Stimulated activated naive B cell treated with anti-CD40 and anti-IgM and Interleukin-4, amounts not matched to agents 10 μg/mL and 1 μg/mL and 100 μg/mL, for 72 hours (primary cell): ENCODE data around the gene ZNF205.
"Not testable (repeated sequence)": the region's sequence is repeated elsewhere in the genome, so short reads cannot be mapped to it uniquely, and the experiment has no call there.

Experiments
- ATAC-seq, 2 donors: fragments of 150-1000 bp; cut with Tn5 transposase; replicated peaks; 2 replicates each; pipeline ENCODE4 v1.10.0; 2021; ENCODE audit warnings: moderate library complexity in 1 of 2
- DNase-seq: peaks from one replicate; pipeline ENCODE4 v3.0.0; 2021
- H3K27ac Mint-ChIP-seq: one replicate; pipeline ENCODE4 v1.8.0; 2022; ENCODE audit warnings: mild to moderate bottlenecking, mixed read lengths
- H3K27me3 Mint-ChIP-seq, 2 donors: one replicate each; pipeline ENCODE4 v1.8.0; 2022; ENCODE audit warnings: mixed read lengths in 2 of 2
- H3K36me3 Mint-ChIP-seq, 2 donors: one replicate each; pipeline ENCODE4 v1.8.0; 2022; ENCODE audit warnings: mixed read lengths in 2 of 2, mild to moderate bottlenecking in 1 of 2
- H3K4me1 Mint-ChIP-seq, 2 donors: one replicate each; pipeline ENCODE4 v1.8.0; 2022; ENCODE audit warnings: mixed read lengths in 2 of 2, mild to moderate bottlenecking in 1 of 2
- H3K4me3 Mint-ChIP-seq, 2 donors: one replicate each; pipeline ENCODE4 v1.8.0; 2022; ENCODE audit warnings: mild to moderate bottlenecking in 2 of 2, mixed read lengths in 2 of 2, moderate library complexity in 1 of 2
- H3K9me3 Mint-ChIP-seq, 2 donors: one replicate each; pipeline ENCODE4 v1.8.0; 2022; ENCODE audit warnings: mixed read lengths in 2 of 2, mild to moderate bottlenecking in 1 of 2

Gene ZNF205

DNA sequence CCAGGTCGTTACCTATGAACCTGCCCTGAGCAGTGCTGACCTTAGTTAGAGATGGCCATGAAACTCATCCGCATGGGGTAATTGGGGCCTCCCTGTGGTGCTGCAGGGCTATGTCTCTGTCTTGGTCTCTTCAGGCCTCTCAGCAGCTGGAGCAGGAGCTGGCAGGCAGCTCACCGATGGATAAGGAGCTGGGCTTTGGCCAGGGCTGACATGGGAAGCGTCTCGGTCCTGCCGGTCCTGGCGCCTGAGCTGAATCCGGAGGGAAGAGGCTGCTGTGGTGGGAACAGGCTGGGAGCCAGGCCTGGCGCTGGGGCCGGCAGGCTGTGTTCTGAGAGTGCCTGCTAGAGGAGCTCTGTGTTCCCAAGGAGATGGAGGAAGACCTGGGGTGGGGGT, 36.9 kb upstream of the ZNF205 start:
- ATAC-seq (peak; percentile 22 to 40), DNase-seq (no peak)
- Mint-ChIP-seq H3K27ac (peak overlapping the region; percentile 43), H3K9me3 (no peaks in the 10 kb centered on the region), H3K4me3 (no peak overlapping the region), H3K36me3 (no peaks in the 10 kb centered on the region), H3K27me3 (peaks cover 8 to 9% of the 10 kb centered on the region in 2 donors), H3K4me1 (peaks cover 24 to 42% of the 10 kb centered on the region in 2 donors)

DNA sequence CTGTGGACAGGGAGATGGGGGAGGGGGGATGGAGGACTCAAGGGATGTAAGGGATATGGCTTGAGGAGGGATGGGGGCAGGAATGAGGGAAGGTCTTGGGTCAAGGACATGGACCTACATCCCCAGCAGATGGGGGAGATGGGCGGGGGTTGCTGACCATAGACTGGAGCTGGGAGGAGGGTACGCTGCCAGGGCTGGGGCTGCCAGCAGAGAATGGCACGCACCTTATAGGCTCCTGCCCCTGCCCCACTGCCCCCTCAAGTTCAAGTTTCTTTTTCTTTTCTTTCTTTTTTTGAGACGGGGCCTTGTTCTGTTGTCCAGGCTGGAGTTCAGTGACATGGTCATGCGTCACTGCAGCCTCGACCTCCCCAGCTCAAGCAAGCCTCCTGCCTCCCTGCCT, 36.4 kb upstream of the ZNF205 start:
- H3K9me3 Mint-ChIP-seq, DNase-seq, H3K27me3 Mint-ChIP-seq, ATAC-seq, H3K36me3 Mint-ChIP-seq, H3K27ac Mint-ChIP-seq, H3K4me3 Mint-ChIP-seq: not testable (repeated sequence)
- H3K4me1 Mint-ChIP-seq: peaks cover 24 to 42% of the 10 kb centered on the region in 2 donors

DNA sequence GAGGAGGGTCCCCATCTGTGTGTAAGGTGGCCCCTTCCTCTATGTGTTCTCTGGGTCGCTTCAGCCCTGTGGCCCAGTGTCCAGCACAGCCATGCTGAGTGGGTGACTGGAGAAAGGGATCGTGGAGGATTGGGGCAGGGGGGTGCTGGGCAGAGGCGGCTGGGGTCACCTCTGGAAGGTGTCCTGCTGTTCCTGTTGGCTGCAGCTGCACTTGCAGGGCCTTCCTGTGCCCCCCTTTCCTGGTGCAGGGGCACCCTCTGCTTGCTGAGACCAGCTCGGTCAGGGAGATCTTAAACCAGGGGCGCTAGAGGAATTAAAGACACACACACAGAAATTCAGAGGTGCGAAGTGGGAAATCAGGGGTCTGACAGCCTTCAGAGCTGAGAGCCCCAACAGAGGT, 35.8 kb upstream of the ZNF205 start:
- Mint-ChIP-seq H3K4me3 (no peak overlapping the region), H3K4me1 (peaks cover 24 to 41% of the 10 kb centered on the region in 2 donors), H3K27ac (no peak overlapping the region), H3K27me3 (peaks cover 8 to 9% of the 10 kb centered on the region in 2 donors), H3K9me3 (no peaks in the 10 kb centered on the region), H3K36me3 (no peaks in the 10 kb centered on the region)
- DNase-seq (no peak), ATAC-seq (no peak)

DNA sequence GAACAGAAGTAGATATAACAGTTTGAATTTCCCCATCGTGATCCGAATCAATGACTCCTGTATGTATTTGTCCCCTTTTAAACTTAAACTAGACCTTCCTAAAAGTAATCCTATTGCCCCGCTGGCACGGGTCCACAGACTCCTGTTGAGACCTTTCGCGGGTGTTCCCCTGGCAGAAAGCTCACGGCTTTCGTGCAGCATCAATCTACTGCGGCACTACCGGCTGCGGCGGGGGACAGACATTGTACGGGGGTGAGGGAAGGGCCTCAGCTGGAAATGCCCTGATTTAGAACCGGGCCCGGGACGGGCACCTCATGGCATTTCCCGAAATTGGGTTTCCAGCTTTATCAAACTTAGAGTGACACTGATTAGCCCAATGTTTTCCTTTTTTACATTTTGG, 32.4 kb upstream of the ZNF205 start:
- peaks cover 8 to 13% of the 10 kb centered on the region in 2 donors for H3K4me1 Mint-ChIP-seq
- no peaks in the 10 kb centered on the region for H3K9me3 Mint-ChIP-seq
- H3K4me3 Mint-ChIP-seq: no peak overlapping the region
- H3K36me3 Mint-ChIP-seq: no peaks in the 10 kb centered on the region
- H3K27ac Mint-ChIP-seq: no peak overlapping the region
- no peak for ATAC-seq
- no peak for DNase-seq
- no peaks in the 10 kb centered on the region for H3K27me3 Mint-ChIP-seq

DNA sequence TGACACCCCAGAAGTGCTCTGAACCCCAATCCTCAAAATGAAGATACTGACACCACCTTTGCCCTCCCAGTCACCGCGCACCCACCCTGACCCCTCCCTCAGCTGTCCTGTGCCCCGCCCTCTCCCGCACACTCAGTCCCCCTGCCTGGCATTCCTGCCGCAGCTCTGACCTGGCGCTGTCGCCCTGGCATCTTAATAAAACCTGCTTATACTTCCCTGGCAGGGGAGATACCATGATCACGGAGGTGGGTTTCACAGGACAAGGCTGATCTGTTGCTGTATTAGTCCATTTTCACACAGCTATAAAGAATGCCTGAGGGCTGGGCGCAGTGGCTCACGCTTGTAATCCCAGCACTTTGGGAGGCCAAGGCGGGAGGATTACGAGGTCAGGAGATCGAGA, 30.4 kb upstream of the ZNF205 start:
- not testable (repeated sequence) for H3K9me3 Mint-ChIP-seq, H3K36me3 Mint-ChIP-seq, H3K4me1 Mint-ChIP-seq, H3K27me3 Mint-ChIP-seq, H3K27ac Mint-ChIP-seq, ATAC-seq, H3K4me3 Mint-ChIP-seq, DNase-seq

DNA sequence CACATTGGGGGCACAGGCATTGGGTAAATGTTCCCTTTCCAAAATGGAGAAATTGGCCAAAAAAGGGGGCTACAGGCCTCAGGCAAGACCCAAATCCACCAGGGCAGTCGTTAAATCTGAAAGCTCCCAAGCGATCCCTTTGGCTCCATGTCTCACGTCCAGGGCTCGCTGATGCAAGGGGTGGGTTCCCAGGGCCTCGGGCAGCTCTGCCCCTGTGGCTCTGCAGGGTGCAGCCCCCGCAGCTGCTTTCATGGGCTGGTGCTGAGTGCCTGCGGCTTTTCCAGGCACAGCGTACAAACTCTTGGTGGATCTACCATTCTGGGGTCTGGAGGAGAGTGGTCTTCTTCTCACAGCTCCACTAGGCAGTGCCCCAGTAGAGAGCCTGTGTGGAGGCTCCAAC, 29.0 kb upstream of the ZNF205 start:
- not testable (repeated sequence) for ATAC-seq, H3K4me3 Mint-ChIP-seq, DNase-seq, H3K4me1 Mint-ChIP-seq, H3K36me3 Mint-ChIP-seq, H3K9me3 Mint-ChIP-seq, H3K27ac Mint-ChIP-seq
- peaks cover 11 to 12% of the 10 kb centered on the region in 2 donors for H3K27me3 Mint-ChIP-seq

DNA sequence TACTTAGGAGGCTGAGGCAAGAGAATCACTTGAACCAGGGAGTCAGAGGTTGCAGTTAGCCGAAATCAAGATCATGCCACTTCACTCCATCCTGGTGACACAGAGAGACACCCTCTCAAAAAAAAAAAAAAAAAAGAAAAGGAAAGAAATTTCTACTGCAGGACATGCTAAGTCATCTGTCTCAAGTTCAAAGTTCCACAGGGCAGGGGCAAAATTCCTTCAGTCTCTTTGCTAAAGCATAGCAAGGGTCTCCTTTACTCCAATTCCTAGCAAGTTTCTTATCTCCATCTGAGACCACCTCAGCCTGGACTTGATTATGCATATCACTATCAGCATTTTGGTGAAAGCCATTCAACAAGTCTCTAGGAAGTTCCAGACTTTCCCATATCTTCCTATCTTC, 27.9 kb upstream of the ZNF205 start:
- H3K27ac Mint-ChIP-seq: no peak overlapping the region
- H3K4me1 Mint-ChIP-seq: peaks cover 3 to 8% of the 10 kb centered on the region in 2 donors
- DNase-seq: no peak
- no peaks in the 10 kb centered on the region for H3K9me3 Mint-ChIP-seq
- H3K36me3 Mint-ChIP-seq: no peaks in the 10 kb centered on the region
- no peak overlapping the region for H3K4me3 Mint-ChIP-seq
- no peak for ATAC-seq
- peaks cover 15 to 18% of the 10 kb centered on the region in 2 donors for H3K27me3 Mint-ChIP-seq

DNA sequence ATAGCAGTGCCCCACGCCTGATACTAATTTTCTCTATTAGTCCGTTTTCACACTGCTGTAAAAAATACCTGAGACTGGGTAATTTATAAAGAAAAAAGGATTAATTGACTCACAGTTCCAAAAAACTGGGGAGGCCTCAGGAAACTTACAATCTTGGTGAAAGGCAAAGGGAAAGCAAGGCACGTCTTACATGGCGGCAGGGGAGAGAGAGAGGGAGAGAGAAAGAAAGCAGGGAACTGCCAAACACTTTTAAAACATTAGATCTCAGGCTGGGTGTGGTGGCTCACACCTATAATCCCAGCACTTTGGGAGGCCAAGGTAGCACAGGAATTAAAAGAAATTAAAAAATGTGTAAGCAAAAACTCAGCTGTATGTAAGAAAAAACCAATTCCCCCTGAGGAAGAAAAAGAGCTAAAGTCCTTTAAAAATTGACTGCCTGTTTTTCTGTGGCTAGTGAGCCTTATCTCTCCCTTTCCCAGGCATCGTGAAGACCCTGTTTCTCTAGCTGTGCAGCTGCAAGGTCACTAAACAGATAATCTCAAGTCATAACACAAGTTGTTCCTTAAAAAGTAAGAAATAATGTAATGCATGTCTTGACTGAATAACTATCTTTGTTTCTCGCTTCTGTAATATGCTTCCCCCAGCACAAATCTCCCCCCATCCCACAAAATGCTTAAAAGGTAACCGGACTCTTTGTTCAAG, 27.3 kb upstream of the ZNF205 start:
- Mint-ChIP-seq H3K27ac (peak overlapping the region; percentile 47), H3K4me3 (no peak overlapping the region), H3K9me3 (no peaks in the 10 kb centered on the region)

DNA sequence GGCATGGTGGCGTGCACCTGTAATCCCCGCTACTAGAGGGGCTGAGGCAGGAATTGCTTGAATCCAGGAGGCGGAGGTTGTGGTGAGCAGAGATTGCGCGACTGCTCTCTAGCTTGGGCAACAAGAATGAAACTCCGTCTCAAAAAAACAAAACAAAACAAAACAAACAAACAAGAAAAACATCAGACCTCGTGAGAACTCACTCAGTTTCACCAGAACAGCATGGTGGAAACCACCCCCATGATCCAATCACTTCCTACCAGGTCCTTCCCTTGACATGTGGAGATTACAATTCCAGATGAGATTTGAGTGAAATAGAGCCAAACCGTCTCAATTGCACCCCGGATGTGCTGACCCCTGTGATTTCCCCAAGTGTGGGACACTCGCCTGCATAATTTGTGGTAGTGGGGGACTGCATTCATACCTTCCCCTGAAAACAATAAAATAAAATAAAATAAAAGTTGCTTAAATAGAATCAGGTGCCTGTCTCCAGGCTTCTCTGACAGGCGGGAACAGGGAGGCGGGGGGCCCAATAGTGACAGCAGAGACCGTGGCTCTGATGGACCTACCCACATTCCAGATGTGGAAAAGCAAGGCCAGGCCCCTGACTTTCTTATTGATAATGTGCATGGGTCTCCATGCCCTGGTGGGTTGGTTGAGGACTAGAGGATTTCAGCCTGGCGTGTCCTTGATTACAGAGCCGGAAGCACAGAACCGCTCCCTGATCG, 26.4 kb upstream of the ZNF205 start:
- peaks cover 3 to 8% of the 10 kb centered on the region in 2 donors for H3K4me1 Mint-ChIP-seq
- no peak for DNase-seq
- no peaks in the 10 kb centered on the region for H3K36me3 Mint-ChIP-seq
- ATAC-seq: no peak
- no peak overlapping the region for H3K4me3 Mint-ChIP-seq
- no peak overlapping the region for H3K27ac Mint-ChIP-seq
- H3K27me3 Mint-ChIP-seq: peaks cover 15 to 18% of the 10 kb centered on the region in 2 donors
- no peaks in the 10 kb centered on the region for H3K9me3 Mint-ChIP-seq

More for the DNA sequence above, 27.3 kb upstream of the ZNF205 start:
- DNase-seq (no peak), ATAC-seq (no peak)
- H3K27me3 Mint-ChIP-seq: peaks cover 15 to 18% of the 10 kb centered on the region in 2 donors
- H3K4me1 Mint-ChIP-seq: peaks cover 3 to 8% of the 10 kb centered on the region in 2 donors
- H3K36me3 Mint-ChIP-seq: no peaks in the 10 kb centered on the region

DNA sequence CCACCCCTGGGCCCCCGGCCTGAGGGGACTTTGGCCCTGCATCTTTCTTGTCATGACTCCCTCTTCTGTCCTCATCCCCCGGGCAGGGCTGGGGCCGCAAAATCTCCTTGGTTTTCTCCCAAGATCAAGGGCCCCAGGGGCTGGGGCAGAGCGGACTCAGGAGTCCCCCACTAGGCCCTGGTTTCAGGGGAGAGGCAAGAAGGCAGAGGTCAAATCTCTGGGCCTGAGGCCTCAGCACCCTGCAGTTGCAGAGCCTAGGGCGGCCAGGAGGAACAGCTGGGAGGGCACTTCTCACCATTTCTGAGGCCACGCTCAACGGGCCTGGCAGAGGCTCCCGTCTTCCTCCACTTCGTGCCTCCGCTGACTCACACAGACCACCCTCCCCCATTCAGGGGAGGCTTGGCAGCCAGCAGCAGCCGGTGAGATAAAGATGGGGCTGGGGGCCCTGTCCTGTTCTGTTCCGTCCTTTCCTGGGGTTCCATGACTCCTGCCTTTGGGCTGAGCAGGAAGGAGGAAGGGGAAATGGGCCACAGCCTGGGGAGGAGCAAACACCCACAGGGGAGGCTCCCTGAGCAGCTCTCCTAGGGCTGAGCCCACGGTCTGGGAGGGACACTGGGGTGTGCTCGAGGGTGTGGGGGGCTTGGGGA, 25.7 kb upstream of the ZNF205 start:
- Mint-ChIP-seq H3K4me3 (no peak overlapping the region), H3K27ac (no peak overlapping the region), H3K4me1 (peaks cover 3 to 8% of the 10 kb centered on the region in 2 donors), H3K9me3 (no peaks in the 10 kb centered on the region), H3K27me3 (peaks cover 15 to 18% of the 10 kb centered on the region in 2 donors), H3K36me3 (no peaks in the 10 kb centered on the region)
- DNase-seq (no peak), ATAC-seq (no peak)

DNA sequence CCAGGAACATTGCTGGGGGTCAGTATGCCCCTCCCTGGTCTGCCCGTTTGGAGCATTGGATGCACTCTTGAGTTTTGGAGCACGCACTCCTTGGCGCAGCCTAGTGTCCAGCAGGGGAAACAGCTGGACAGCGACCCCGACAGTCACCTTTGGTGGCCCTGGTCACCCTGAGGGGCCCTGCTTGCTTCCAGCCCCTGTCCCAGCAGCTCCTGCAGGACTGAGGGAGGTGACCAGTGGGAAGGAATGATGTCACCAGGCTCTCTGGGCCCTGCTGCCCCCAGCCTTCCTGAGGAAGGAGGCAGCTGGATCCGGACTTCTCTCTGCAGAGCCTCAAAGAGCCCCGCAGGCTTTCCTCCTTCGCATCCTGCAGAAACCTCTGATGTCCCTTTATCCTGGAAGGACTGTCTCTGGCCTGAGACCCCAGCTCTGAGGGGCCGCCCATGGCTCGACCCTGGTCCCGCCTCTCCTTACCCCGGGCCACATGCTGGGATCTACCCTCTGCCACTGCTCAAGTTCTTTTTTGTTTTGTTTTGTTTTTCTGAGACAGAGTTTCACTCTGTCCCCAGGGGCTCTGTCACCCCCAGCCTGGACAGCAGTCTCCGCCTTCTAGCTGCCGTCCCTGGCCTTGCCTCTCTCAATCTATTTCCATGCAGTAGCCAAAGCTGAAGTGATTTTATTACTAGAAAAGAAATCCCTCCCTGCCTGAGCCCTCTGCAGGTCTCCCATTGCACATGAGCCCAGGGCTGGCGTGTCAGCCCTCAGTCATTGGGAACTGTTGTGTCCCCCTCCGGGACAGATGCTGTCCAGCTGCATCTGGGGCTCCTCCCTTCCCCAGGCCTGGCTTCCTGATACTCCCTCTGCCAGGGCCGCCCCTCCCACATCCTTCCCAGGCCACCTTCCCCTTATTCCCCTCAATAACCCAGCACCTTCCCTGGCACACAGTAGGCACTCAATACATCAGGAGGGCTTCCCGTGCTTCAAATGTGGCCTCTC, 24.8 kb upstream of the ZNF205 start:
- ATAC-seq: no peak

DNA sequence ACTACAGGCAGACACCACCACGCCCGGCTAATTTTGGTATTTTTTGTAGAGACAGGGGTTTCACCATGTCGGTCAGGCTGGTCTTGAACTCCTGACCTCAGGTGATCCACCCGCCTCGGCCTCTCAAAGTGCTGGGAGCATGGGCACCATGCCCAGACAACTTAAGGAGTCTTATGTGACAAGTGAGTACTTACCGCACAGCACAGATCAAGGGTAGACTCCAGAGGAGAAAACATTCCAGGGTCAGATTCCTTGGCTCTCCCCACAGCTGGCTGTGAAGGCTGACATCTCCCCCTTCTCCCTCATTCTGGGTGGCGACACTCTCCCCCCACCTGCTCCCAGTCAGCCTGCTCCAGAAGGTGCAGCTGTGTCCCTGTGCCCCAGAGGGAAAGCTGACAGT, 23.9 kb upstream of the ZNF205 start:
- Mint-ChIP-seq H3K4me3 (no peak overlapping the region), H3K27me3 (peaks cover 15 to 18% of the 10 kb centered on the region in 2 donors), H3K36me3 (no peaks in the 10 kb centered on the region), H3K9me3 (no peaks in the 10 kb centered on the region), H3K4me1 (peaks cover 3 to 8% of the 10 kb centered on the region in 2 donors), H3K27ac (no peak overlapping the region)
- DNase-seq: no peak
- ATAC-seq: no peak

More for the DNA sequence above, 24.8 kb upstream of the ZNF205 start:
- no peak overlapping the region for H3K27ac Mint-ChIP-seq
- no peak overlapping the region for H3K4me3 Mint-ChIP-seq
- H3K4me1 Mint-ChIP-seq: peaks cover 3 to 8% of the 10 kb centered on the region in 2 donors
- H3K9me3 Mint-ChIP-seq: no peaks in the 10 kb centered on the region
- peaks cover 15 to 18% of the 10 kb centered on the region in 2 donors for H3K27me3 Mint-ChIP-seq
- DNase-seq: no peak
- no peaks in the 10 kb centered on the region for H3K36me3 Mint-ChIP-seq

DNA sequence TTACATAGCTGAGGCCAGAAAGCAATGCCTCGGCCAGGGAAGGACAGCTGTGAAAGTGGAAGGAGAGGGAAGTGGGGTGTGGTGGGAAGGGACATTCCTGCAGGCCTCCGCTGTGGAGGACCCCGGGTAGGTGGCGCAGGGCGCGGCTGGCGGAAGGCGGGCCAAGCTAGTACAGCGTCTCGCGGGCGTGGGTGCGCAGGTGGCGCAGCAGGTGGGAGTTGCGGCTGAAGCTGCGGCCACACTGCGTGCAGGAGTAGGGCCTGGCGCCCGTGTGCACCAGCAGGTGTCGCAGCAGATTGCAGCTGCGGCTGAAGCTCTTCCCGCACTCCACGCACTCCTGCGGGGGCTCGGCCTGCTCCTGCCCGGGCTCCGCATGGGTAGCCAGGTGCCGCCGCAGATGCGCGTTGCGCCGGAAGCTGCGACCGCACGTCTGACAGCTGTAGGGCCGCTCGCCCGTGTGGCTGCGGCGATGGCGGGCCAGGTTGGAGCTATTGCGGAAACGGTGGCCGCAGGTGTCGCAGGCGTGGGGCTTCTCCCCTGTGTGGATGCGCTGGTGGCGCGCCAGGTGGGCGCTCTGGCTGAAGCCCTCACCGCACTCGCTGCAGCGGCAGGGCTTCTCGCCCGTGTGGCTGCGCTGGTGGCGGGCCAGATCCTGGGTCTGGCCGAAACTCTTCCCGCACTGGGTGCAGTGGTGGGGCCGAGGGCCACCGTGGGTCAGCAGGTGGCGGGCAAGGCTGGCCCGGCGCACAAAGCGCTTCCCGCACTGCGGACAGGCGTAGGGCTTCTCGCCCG, 23.3 kb upstream of the ZNF205 start:
- no peak for ATAC-seq
- no peak for DNase-seq
- H3K36me3 Mint-ChIP-seq: no peaks in the 10 kb centered on the region
- no peak overlapping the region for H3K27ac Mint-ChIP-seq
- peaks cover 15 to 18% of the 10 kb centered on the region in 2 donors for H3K27me3 Mint-ChIP-seq
- H3K4me3 Mint-ChIP-seq: no peak overlapping the region
- H3K9me3 Mint-ChIP-seq: no peaks in the 10 kb centered on the region
- peaks cover 3 to 8% of the 10 kb centered on the region in 2 donors for H3K4me1 Mint-ChIP-seq
